ENCODE data around the gene SNU13. TPM values are rescaled to one million over a fixed set of nuclear protein-coding genes. Genes with fewer than 3 reads are reported as not detected.

SNU13 gene
- total RNA-seq, 1 donor from 2014 or later = 111 TPM

DNA sequence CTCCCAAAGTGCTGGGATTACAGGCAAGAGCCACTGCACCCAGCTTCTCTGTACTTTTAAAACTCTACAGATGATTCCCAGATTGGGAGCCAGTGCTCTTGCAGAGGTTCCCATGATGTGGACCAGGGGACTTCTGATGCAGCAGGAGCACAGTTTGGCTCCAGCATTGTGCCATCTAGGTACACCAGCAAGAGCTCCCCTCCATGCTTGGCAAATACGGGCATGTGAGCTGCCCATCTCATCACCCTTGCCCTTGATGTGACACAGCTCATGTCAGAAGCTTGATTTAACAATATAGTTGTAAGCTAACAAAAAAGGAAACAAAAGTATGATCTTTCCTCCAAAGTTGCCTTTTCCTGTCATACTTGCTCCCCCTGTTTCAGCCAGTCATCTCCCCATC, 28.7 kb downstream of the SNU13 start:
- intact Hi-C loops (cut with DNase I) = no loop called here
- H3K36me3 ChIP-seq = peaks cover 99% of the 10 kb centered on the region
- DNase-seq = no peak
- no peaks in the 10 kb centered on the region for H3K27me3 ChIP-seq
- no peak overlapping the region for H3K27ac ChIP-seq
- no peaks in the 10 kb centered on the region for H3K4me1 ChIP-seq
- no peak for ATAC-seq
- TF ChIP-seq, protein P1, sequence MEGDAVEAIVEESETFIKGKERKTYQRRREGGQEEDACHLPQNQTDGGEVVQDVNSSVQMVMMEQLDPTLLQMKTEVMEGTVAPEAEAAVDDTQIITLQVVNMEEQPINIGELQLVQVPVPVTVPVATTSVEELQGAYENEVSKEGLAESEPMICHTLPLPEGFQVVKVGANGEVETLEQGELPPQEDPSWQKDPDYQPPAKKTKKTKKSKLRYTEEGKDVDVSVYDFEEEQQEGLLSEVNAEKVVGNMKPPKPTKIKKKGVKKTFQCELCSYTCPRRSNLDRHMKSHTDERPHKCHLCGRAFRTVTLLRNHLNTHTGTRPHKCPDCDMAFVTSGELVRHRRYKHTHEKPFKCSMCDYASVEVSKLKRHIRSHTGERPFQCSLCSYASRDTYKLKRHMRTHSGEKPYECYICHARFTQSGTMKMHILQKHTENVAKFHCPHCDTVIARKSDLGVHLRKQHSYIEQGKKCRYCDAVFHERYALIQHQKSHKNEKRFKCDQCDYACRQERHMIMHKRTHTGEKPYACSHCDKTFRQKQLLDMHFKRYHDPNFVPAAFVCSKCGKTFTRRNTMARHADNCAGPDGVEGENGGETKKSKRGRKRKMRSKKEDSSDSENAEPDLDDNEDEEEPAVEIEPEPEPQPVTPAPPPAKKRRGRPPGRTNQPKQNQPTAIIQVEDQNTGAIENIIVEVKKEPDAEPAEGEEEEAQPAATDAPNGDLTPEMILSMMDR (IDR thresholded peaks at IDR 0.05) = no peak
- no peak overlapping the region for H3K4me3 ChIP-seq
- H3K9me3 ChIP-seq = no peaks in the 10 kb centered on the region

DNA sequence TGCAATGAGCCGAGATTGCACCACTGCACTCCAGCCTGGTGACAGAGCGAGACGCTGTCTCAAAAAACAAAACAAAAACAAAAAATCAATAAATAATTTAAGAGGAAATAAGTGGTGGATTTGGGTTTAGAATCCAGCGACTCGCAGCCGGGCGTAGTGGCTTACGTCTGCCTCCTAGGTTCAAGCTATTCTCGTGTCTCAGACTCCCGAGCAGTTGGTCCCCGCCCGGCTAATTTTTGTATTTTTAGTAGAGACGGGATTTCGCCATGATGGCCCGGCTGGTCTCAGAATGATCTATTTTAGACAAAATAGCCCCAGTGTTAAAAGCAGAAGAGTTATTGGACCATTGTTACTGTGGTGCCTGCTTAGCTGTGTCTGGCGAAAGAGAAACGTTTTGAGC, 29.8 kb downstream of the SNU13 start:
- H3K36me3 ChIP-seq = peaks cover 100% of the 10 kb centered on the region
- no peak overlapping the region for H3K4me3 ChIP-seq
- H3K27ac ChIP-seq = no peak overlapping the region
- no peaks in the 10 kb centered on the region for H3K9me3 ChIP-seq
- ATAC-seq (no peak), DNase-seq (no peak)
- TF ChIP-seq, protein P1 (IDR thresholded peaks at IDR 0.05) = no peak
- intact Hi-C loops (cut with DNase I) = no loop called here
- H3K4me1 ChIP-seq = no peaks in the 10 kb centered on the region
- no peaks in the 10 kb centered on the region for H3K27me3 ChIP-seq

DNA sequence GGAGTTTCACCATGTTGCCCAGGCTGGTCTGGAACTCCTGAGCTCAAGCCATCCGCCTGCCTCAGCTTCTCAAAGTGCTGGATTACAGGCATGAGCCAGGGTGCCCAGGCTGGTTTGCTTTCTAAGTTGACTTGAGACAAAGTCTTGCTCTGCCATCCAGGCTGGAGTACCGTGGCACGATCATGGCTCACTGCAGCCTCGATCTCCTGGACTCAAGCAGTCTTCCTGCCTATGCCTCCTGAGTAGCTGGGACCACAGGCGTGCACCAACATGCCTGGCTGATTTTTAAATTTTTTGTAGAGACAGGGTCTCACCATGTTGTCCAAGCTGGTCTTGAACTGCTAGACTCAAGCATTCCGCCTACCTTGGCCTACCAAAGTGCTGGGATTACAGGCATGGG, 31.0 kb downstream of the SNU13 start:
- no peaks in the 10 kb centered on the region for H3K4me1 ChIP-seq
- TF ChIP-seq, protein P1 (IDR thresholded peaks at IDR 0.05) = no peak
- H3K27me3 ChIP-seq = no peaks in the 10 kb centered on the region
- H3K4me3 ChIP-seq = no peak overlapping the region
- H3K9me3 ChIP-seq = no peaks in the 10 kb centered on the region
- no peak for DNase-seq
- no peak overlapping the region for H3K27ac ChIP-seq
- H3K36me3 ChIP-seq = peaks cover 100% of the 10 kb centered on the region
- intact Hi-C loops (cut with DNase I) = no loop called here
- ATAC-seq = no peak

DNA sequence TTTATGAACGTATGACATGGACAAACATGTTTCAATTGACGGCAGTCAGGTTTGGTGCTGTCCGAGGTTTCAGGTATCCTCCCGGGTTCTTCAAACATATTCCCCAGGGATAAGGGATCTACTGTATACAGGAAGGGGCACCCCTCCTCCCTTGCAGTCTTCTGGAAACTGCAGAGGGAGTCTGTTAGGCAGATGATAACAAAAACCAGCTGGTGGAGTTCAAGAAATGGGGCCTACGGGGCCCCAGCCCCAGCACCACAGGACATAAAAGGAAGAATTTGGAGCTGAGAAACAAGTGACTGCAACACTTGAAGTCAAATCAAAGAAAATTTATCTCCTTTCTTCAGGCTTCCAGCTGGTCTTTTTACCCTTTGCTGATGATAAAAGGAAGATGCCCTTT, 32.1 kb downstream of the SNU13 start:
- ATAC-seq = no peak
- intact Hi-C loops (cut with DNase I) = no loop called here
- TF ChIP-seq, protein P1 (IDR thresholded peaks at IDR 0.05) = no peak
- H3K4me1 ChIP-seq = no peaks in the 10 kb centered on the region
- H3K9me3 ChIP-seq = no peaks in the 10 kb centered on the region
- no peaks in the 10 kb centered on the region for H3K27me3 ChIP-seq
- H3K27ac ChIP-seq = no peak overlapping the region
- no peak overlapping the region for H3K4me3 ChIP-seq
- H3K36me3 ChIP-seq = peaks cover 100% of the 10 kb centered on the region
- DNase-seq = no peak

DNA sequence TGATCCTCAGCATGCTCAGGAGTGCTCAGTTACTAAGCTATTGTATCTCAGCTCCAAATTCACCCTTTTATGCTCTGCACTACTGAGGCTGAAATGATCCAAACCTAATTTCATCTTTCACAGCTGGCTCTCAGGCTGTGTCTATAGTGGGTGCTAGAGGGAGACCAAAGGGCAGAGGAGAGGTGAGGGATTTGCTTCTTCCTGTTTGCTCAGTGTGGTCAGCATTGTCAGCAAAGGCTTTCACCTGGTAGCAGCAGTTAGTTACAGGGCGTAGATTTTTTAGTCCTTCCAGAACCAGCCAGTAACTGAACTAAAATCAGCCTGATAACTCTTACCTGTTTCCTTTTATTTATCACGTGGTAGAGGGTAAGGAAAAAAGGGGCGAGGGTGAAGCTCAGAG, 34.3 kb downstream of the SNU13 start:
- TF ChIP-seq, protein P1 (IDR thresholded peaks at IDR 0.05) = no peak
- no peak overlapping the region for H3K4me3 ChIP-seq
- H3K4me1 ChIP-seq = no peaks in the 10 kb centered on the region
- ATAC-seq (no peak), DNase-seq (no peak)
- no peaks in the 10 kb centered on the region for H3K27me3 ChIP-seq
- no peak overlapping the region for H3K27ac ChIP-seq
- no peaks in the 10 kb centered on the region for H3K9me3 ChIP-seq
- H3K36me3 ChIP-seq = peaks cover 100% of the 10 kb centered on the region
- intact Hi-C loops (cut with DNase I) = no loop called here

DNA sequence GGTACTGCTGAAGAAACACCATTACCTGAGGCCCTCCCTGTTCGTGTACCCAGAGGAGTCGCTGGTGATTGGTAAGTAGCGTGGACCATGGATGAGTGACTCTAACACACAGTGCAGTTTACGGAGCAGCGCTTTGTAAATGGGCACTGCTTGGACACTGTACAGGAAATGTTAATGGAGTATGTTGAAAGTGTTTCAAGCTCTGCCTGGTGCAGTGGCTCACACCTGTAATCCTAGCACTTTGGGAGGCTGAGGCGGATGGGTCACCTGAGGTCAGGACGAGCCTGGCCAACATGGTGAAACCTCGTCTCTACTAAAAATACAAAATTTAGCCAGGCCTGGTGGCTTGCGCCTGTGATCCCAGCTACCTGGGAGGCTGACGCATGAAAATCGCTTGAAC, 37.8 kb downstream of the SNU13 start:
- no peaks in the 10 kb centered on the region for H3K4me1 ChIP-seq
- no peaks in the 10 kb centered on the region for H3K9me3 ChIP-seq
- H3K4me3 ChIP-seq = no peak overlapping the region
- ATAC-seq (no peak), DNase-seq (no peak)
- no peak overlapping the region for H3K27ac ChIP-seq
- no peaks in the 10 kb centered on the region for H3K27me3 ChIP-seq
- H3K36me3 ChIP-seq = peaks cover 99% of the 10 kb centered on the region
- intact Hi-C loops (cut with DNase I) = no loop called here
- TF ChIP-seq, protein P1 (IDR thresholded peaks at IDR 0.05) = no peak
